Mucosa of descending colon (tissue), 3 donors: Measurements from ENCODE around the gene NAP1L4. TPM values are rescaled to one million over a fixed set of nuclear protein-coding genes. Genes with fewer than 3 reads are reported as not detected.

Experiments used
- ATAC-seq: fragments of 200-7000 bp; cut with Tn5 transposase; one replicate; pipeline ENCODE4 v1.9.1; 2020; ENCODE audit warnings: mild to moderate bottlenecking, moderate library complexity
- DNase-seq, 3 donors: peaks; one replicate each; pipeline ENCODE4 v3.0.0-alpha.2; 2020
- H3K36me3 ChIP-seq: fragments of 200-600 bp; one replicate; pipeline ENCODE4 v1.8.0; 2021; ENCODE audit warnings: low read depth, mild to moderate bottlenecking
- H3K4me1 ChIP-seq: fragments of 200-600 bp; one replicate; pipeline ENCODE4 v1.8.0; 2021; ENCODE audit warnings: low read depth, mild to moderate bottlenecking
- H3K4me3 ChIP-seq: fragments of 200-600 bp; one replicate; pipeline ENCODE4 v1.8.0; 2021; ENCODE audit warnings: mild to moderate bottlenecking
- H3K9me3 ChIP-seq: fragments of 200-600 bp; one replicate; pipeline ENCODE4 v1.8.0; 2021; ENCODE audit warnings: mild to moderate bottlenecking
- CTCF ChIP-seq: fragments of 200-600 bp; IDR thresholded peaks from one replicate; pipeline ENCODE4 v1.8.0; 2022; ENCODE audit warnings: antibody characterized with exemption, mild to moderate bottlenecking
- intact Hi-C, 2 donors: fragments of 100-400 bp; cut with DNase I in 1 of 2; cut with micrococcal nuclease in 1 of 2; formaldehyde crosslinking; loops; one replicate each; pipeline versions ENCODE4 v1.11.0 to v1.11.1; 2022; cut with DNase I, micrococcal nuclease
- total RNA-seq, 3 donors: library from RNA; stranded (reverse); fragmentation: NEBNext Ultra II Directional in 2 of 3; extraction: Animal tissue kit (Norgen Biotek cat#: 25700) in 2 of 3; gene quantifications; one replicate each; pipeline versions ENCODE4 v1.2.1 to v1.2.4, GENCODE V29; 2021 to 2023
- donor health status: DM: no; HTN: no; CAD: no; lungs with moderate emphysema.
- donor health status: DM: no; HTN: no; CAD: no.
- donor health status: DM: no; HTN: yes; CAD: no.

The NAP1L4 gene
- total RNA-seq, 3 donors from 2014 or later: 94.0 to 116 (median 99.8) TPM

DNA sequence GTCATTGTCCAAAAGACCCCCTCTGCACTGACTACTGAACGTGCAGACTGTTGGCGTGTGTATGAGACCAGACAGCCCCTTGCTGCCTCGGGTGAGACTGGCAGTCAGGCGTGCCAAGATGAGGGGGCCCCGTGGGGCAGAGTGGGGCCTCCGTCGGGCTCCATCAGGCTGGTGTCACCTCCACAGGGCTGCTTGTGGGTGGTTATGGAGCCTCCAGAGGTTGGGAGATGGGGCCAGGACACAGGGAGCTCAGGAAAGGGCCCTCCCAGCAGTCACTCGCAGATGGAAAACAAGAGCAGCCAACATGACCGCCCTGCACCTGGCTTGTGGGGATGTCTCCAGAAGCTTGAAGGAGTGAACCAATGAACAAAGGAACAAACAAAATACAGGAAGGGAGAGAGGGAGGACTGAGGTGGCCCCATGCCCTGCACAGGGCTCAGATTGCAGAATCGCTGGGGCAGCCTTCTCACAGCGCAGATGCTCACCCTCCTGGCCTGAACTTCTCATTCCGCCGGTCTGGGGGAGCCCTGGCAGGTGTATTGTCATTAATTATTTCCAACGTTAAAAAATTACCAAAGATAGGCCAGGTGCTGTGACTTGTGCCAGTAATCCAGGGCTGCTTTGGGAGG, 57.4 kb downstream of the NAP1L4 start:
- H3K4me3 ChIP-seq: no peak overlapping the region
- no peaks in the 10 kb centered on the region for H3K36me3 ChIP-seq
- peak in 2 of 3 donors; percentile 28 to 34 for DNase-seq
- no peak for ATAC-seq
- H3K4me1 ChIP-seq: peaks cover 7% of the 10 kb centered on the region
- intact Hi-C loops: no loop called here
- H3K9me3 ChIP-seq: peaks cover 9% of the 10 kb centered on the region
- TF ChIP-seq CTCF: no peak

- intact Hi-C loops: no loop called here
- Histone ChIP-seq H3K9me3 (peaks cover 9% of the 10 kb centered on the region), H3K36me3 (no peaks in the 10 kb centered on the region), H3K4me3 (no peak overlapping the region), H3K4me1 (peaks cover 6% of the 10 kb centered on the region)
- no peak for TF ChIP-seq CTCF
- ATAC-seq (no peak), DNase-seq (peak in 1 of 3 donors; percentile 17)
These were observed 58.0 kb downstream of the NAP1L4 start for GRCh38 chr11:2934021-2934550.

GRCh38 chr11:2933375-2934020, 58.6 kb downstream of the NAP1L4 start:
- DNase-seq (peak; percentile 65 to 91 (median 77)), ATAC-seq (peak; percentile 53)
- Histone ChIP-seq H3K4me1 (peaks cover 6% of the 10 kb centered on the region), H3K36me3 (no peaks in the 10 kb centered on the region), H3K4me3 (no peak overlapping the region), H3K9me3 (peaks cover 5% of the 10 kb centered on the region)
- no peak for TF ChIP-seq CTCF
- intact Hi-C loops: no loop called here

- DNase-seq (peak in 2 of 3 donors; percentile 30 to 55), ATAC-seq (no peak)
- Histone ChIP-seq H3K4me1 (peaks cover 12% of the 10 kb centered on the region), H3K9me3 (peaks cover 5% of the 10 kb centered on the region), H3K4me3 (no peak overlapping the region), H3K36me3 (no peaks in the 10 kb centered on the region)
- TF ChIP-seq CTCF: no peak
- intact Hi-C loops: no loop called here
These were observed 59.3 kb downstream of the NAP1L4 start for GRCh38 chr11:2932850-2933251.

GRCh38 chr11:2931771-2932738, 60.1 kb downstream of the NAP1L4 start:
- intact Hi-C loops: no loop called here
- no peak for TF ChIP-seq CTCF
- H3K4me1 ChIP-seq: peaks cover 20% of the 10 kb centered on the region
- no peak for ATAC-seq
- no peaks in the 10 kb centered on the region for H3K36me3 ChIP-seq
- H3K4me3 ChIP-seq: no peak overlapping the region
- H3K9me3 ChIP-seq: no peaks in the 10 kb centered on the region
- peak in 2 of 3 donors; percentile 38 to 54 for DNase-seq
